DOHH2 (cell line): Measurements from ENCODE around the gene CLCNKA.

Source experiments
- EZH2phosphoT487 ChIP-seq: fragments of 200-600 bp; sonication (generic); IDR thresholded peaks from 2 replicates; pipeline ENCODE4 v1.6.1; 2017; ENCODE audit warnings: borderline replicate concordance, mild to moderate bottlenecking, antibody characterized with exemption, low read length, moderate library complexity, mixed read lengths
- TF ChIP-seq, protein P1 (sequence below): fragments of 200-600 bp; sonication (generic); IDR thresholded peaks from one replicate; pipeline ENCODE4 v1.5.1; 2014; ENCODE audit warnings: antibody characterized with exemption, mild to moderate bottlenecking, low read depth, low read length; ENCODE audit not compliant: poor library complexity, severe bottlenecking

DNA sequence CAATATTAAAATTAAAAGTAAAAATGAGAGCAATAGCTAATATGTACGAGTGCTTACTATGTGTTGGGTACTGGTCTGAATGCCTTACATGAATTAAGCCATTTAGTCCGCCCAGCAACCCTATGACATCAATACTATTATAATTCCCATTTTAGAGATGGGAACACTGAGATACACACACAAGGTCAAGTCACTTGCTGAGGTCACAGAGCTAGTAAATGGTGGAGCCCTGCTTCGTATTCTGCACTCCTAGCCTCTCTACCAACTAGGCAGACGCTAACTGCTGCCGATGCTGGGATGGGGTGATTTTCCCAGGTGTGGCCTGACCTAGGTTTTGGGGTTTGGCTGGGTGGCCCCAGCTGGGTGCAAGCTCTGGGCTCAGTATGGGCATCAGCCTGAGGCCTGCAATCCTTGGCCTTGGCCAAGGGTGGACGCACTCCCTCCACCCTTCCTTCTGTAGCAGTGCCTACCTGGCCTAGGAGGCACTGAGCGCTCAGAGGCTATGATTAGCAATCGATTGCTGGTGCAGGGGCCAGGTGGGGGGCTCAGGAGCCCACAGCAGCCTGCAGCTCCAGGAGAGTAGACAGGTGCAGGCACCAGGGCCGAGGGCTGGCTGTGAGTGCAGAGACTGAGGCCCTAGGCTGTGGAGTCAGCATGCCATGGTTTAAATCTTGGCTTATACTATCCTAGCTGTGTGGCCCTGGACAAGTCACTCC is 49.0 kb downstream of the CLCNKA start:
- TF ChIP-seq, protein P1, sequence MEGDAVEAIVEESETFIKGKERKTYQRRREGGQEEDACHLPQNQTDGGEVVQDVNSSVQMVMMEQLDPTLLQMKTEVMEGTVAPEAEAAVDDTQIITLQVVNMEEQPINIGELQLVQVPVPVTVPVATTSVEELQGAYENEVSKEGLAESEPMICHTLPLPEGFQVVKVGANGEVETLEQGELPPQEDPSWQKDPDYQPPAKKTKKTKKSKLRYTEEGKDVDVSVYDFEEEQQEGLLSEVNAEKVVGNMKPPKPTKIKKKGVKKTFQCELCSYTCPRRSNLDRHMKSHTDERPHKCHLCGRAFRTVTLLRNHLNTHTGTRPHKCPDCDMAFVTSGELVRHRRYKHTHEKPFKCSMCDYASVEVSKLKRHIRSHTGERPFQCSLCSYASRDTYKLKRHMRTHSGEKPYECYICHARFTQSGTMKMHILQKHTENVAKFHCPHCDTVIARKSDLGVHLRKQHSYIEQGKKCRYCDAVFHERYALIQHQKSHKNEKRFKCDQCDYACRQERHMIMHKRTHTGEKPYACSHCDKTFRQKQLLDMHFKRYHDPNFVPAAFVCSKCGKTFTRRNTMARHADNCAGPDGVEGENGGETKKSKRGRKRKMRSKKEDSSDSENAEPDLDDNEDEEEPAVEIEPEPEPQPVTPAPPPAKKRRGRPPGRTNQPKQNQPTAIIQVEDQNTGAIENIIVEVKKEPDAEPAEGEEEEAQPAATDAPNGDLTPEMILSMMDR: no peak
- no peak for TF ChIP-seq EZH2phosphoT487
